H1 (cell line): ENCODE measurements around the gene ZNF670. TPM values are rescaled to one million over a fixed set of nuclear protein-coding genes. Genes with fewer than 3 reads are reported as not detected.
"Not testable (repeated sequence)": the region's sequence is repeated elsewhere in the genome, so short reads cannot be mapped to it uniquely, and the experiment has no call there.

Source experiments
- CTCF ChIA-PET: fragments of 300-600 bp; sonication (Branson Sonifier 250); formaldehyde crosslinking; loops from one replicate; lab custom pipeline; 2021; ENCODE audit not compliant: partially characterized antibody; lab: Charles Lee
- POLR2A ChIA-PET: fragments of 300-600 bp; sonication (Branson Sonifier 250); formaldehyde crosslinking; loops from one replicate; lab custom pipeline; 2021; ENCODE audit warnings: inconsistent platforms; ENCODE audit not compliant: partially characterized antibody; lab: Charles Lee
- DNase-seq, 2 experiments: peaks; one replicate each; pipeline versions ENCODE4 v3.0.0 to v3.0.0-alpha.2; 2010 to 2022; ENCODE audit warnings: low spot score in 2 of 2, low read depth in 1 of 2, mixed read lengths in 1 of 2
- FAIRE-seq: peaks from 2 replicates; lab custom pipeline; 2011; peaks lifted over from hg19 to GRCh38; lab: Jason Lieb, UNC
- H2AFZ ChIP-seq: 2 replicates; pipeline ENCODE4 v1.8.1; 2012; ENCODE audit warnings: low read length, inconsistent platforms
- H2AK5ac ChIP-seq: 2 replicates; pipeline ENCODE4 v1.6.1; 2013; ENCODE audit warnings: low read depth, low read length
- H2BK120ac ChIP-seq: replicated peaks from 2 replicates; pipeline ENCODE3; 2013; ENCODE audit warnings: low read depth, low read length, inconsistent platforms
- H2BK12ac ChIP-seq: 2 replicates; pipeline ENCODE4 v1.6.1; 2013; ENCODE audit warnings: low read depth, low read length
- H2BK15ac ChIP-seq: 2 replicates; pipeline ENCODE4 v1.6.1; 2013; ENCODE audit warnings: low read length
- H2BK20ac ChIP-seq: 2 replicates; pipeline ENCODE4 v1.6.1; 2013; ENCODE audit warnings: low read length
- H2BK5ac ChIP-seq: 2 replicates; pipeline ENCODE4 v1.6.1; 2013; ENCODE audit warnings: low read depth, low read length
- H3K14ac ChIP-seq: 2 replicates; pipeline ENCODE4 v1.6.1; 2013; ENCODE audit warnings: inconsistent platforms; ENCODE audit not compliant: insufficient read length
- H3K18ac ChIP-seq: 2 replicates; pipeline ENCODE4 v1.6.1; 2013; ENCODE audit warnings: low read length; ENCODE audit errors: extremely low read depth
- H3K23ac ChIP-seq: 2 replicates; pipeline ENCODE4 v1.6.1; 2013; ENCODE audit warnings: inconsistent platforms; ENCODE audit not compliant: insufficient read length
- H3K23me2 ChIP-seq: 2 replicates; pipeline ENCODE4 v1.6.1; 2013; ENCODE audit warnings: low read depth, low read length
- H3K27ac ChIP-seq: 2 replicates; pipeline ENCODE4 v1.6.1; 2011; ENCODE audit warnings: low read depth, low read length, inconsistent platforms
- H3K27me3 ChIP-seq, 4 experiments: replicated peaks in 1 of 4; 1 replicate in 1 of 4; 2 replicates in 3 of 4; pipeline versions ENCODE4 v1.6.1 to v1.8.1; 2011 to 2013; ENCODE audit warnings: low read length in 3 of 4, mild to moderate bottlenecking in 3 of 4, inconsistent platforms in 2 of 4, mixed read lengths in 2 of 4, moderate library complexity in 1 of 4; ENCODE audit not compliant: control insufficient read depth in 3 of 4, insufficient read depth in 3 of 4; ENCODE audit errors: extremely low read depth in 1 of 4
- H3K36me3 ChIP-seq, 4 experiments: 2 replicates each; pipeline versions ENCODE4 v1.6.1 to v1.8.1; 2011 to 2013; ENCODE audit warnings: mild to moderate bottlenecking in 4 of 4, low read length in 3 of 4, moderate library complexity in 2 of 4, control low read depth in 1 of 4, inconsistent platforms in 1 of 4; ENCODE audit not compliant: insufficient read depth in 4 of 4, control insufficient read depth in 2 of 4
- H3K4ac ChIP-seq: replicated peaks from 2 replicates; pipeline ENCODE3; 2013; ENCODE audit warnings: low read length, low read depth, mixed read lengths, inconsistent platforms; ENCODE audit not compliant: insufficient read length
- H3K4me1 ChIP-seq, 4 experiments: replicated peaks in 1 of 4; 1 replicate in 1 of 4; 2 replicates in 3 of 4; pipeline versions ENCODE4 v1.6.1 to v1.8.1; 2011 to 2013; ENCODE audit warnings: low read length in 3 of 4, inconsistent platforms in 2 of 4, mixed read lengths in 1 of 4; ENCODE audit not compliant: insufficient read depth in 4 of 4, control insufficient read depth in 3 of 4
- H3K4me2 ChIP-seq, 2 experiments: 2 replicates each; pipeline versions ENCODE4 v1.6.1 to v1.8.1; 2011 to 2013; ENCODE audit warnings: low read depth in 2 of 2, low read length in 2 of 2, control low read depth in 1 of 2, inconsistent platforms in 1 of 2, mild to moderate bottlenecking in 1 of 2; ENCODE audit not compliant: insufficient read depth in 1 of 2
- H3K4me3 ChIP-seq, 4 experiments: fragments of 200-600, 300-600 bp in 1 of 4; sonication (generic), shearing (Covaris generic), sonication (Bioruptor Twin) in 1 of 4; 2 replicates each; pipeline versions ENCODE4 v1.5.1 to v1.8.1; 2011 to 2016; ENCODE audit warnings: low read length in 4 of 4, low read depth in 3 of 4, control low read depth in 2 of 4, inconsistent platforms in 2 of 4, mild to moderate bottlenecking in 2 of 4, mixed read lengths in 1 of 4, moderate library complexity in 1 of 4; ENCODE audit not compliant: insufficient read depth in 2 of 4; ENCODE audit errors: extremely low read depth in 1 of 4
- H3K56ac ChIP-seq: replicated peaks from 2 replicates; pipeline ENCODE3; 2013; ENCODE audit warnings: low read depth, mild to moderate bottlenecking, mixed read lengths, low read length, inconsistent platforms; ENCODE audit not compliant: insufficient read length
- H3K79me1 ChIP-seq: 2 replicates; pipeline ENCODE4 v1.6.1; 2013; ENCODE audit warnings: low read depth, low read length, control low read depth
- H3K79me2 ChIP-seq, 2 experiments: 2 replicates each; pipeline versions ENCODE4 v1.6.1 to v1.8.1; 2012 to 2013; ENCODE audit warnings: low read length in 2 of 2, mild to moderate bottlenecking in 2 of 2, inconsistent platforms in 1 of 2; ENCODE audit not compliant: insufficient read depth in 2 of 2, control insufficient read depth in 1 of 2
- H3K9ac ChIP-seq, 4 experiments: replicated peaks in 1 of 4; 1 replicate in 1 of 4; 2 replicates in 3 of 4; pipeline versions ENCODE4 v1.6.1 to v1.8.1; 2011 to 2013; ENCODE audit warnings: low read depth in 3 of 4, low read length in 3 of 4, control low read depth in 2 of 4, mild to moderate bottlenecking in 2 of 4, moderate library complexity in 2 of 4, inconsistent platforms in 1 of 4; ENCODE audit errors: extremely low read depth in 1 of 4
- H3K9me3 ChIP-seq, 2 experiments: 2 replicates each; pipeline versions ENCODE4 v1.6.1 to v1.8.1; 2012 to 2013; ENCODE audit warnings: mild to moderate bottlenecking in 2 of 2, moderate library complexity in 2 of 2, control low read depth in 1 of 2, inconsistent platforms in 1 of 2, low read depth in 1 of 2, low read length in 1 of 2, mixed read lengths in 1 of 2; ENCODE audit not compliant: insufficient read depth in 2 of 2
- H4K20me1 ChIP-seq, 2 experiments: replicated peaks in 1 of 2; 2 replicates each; pipeline versions ENCODE3 to v1.8.1; 2011 to 2013; ENCODE audit warnings: inconsistent platforms in 2 of 2, low read length in 2 of 2, mild to moderate bottlenecking in 1 of 2; ENCODE audit not compliant: insufficient read depth in 2 of 2, control insufficient read depth in 1 of 2
- H4K5ac ChIP-seq: 2 replicates; pipeline ENCODE4 v1.6.1; 2013; ENCODE audit warnings: low read length, low read depth, mixed read lengths, inconsistent platforms; ENCODE audit not compliant: insufficient read length
- H4K8ac ChIP-seq: 2 replicates; pipeline ENCODE4 v1.8.0; 2013; ENCODE audit warnings: mild to moderate bottlenecking, moderate library complexity, low read length, inconsistent platforms; ENCODE audit not compliant: insufficient read depth; ENCODE audit errors: extremely low read depth
- H4K91ac ChIP-seq: replicated peaks from 2 replicates; pipeline ENCODE3; 2013; ENCODE audit warnings: low read length, mixed read lengths, inconsistent platforms; ENCODE audit not compliant: insufficient read length
- WGBS, 2 experiments: shearing (Covaris generic) in 1 of 2; methylation state at CpG; one replicate each; pipeline versions ENCODE4 v1.1.6 to v1.1.7; 2013 to 2015; ENCODE audit warnings: low lambda C conversion rate in 2 of 2, mixed read lengths in 2 of 2, inconsistent platforms in 1 of 2, low coverage in 1 of 2, missing lambda C conversion rate in 1 of 2; ENCODE audit not compliant: insufficient replicate concordance in 2 of 2, insufficient coverage in 1 of 2, insufficient read length in 1 of 2; ENCODE audit errors: extremely low coverage in 1 of 2, missing lambda C conversion rate in 1 of 2; 5-methylcytosine and 5-hydroxymethylcytosine counted together
- polyA plus RNA-seq, 7 experiments: library from polyadenylated mRNA; depleted of rRNA in 3 of 7; stranded (reverse) in 5 of 7; unstranded in 2 of 7; fragments of >200 nt in 5 of 7; fragments of 200-250 nt in 2 of 7; gene quantifications; 1 replicate in 5 of 7; 2 replicates in 1 of 7; 4 replicates in 1 of 7; pipeline versions ENCODE4 v1.2.1 to v1.2.3, GENCODE V29; 2011 to 2013; ENCODE audit warnings: missing spikeins in 2 of 7, mixed read lengths in 2 of 7
- total RNA-seq: library from RNA; stranded (reverse); fragmentation: NEBNext Ultra II Directional; extraction: Animal tissue kit (Norgen Biotek cat#: 25700); gene quantifications from 2 replicates; pipeline ENCODE4 v1.2.1, GENCODE V29; 2021

ZNF670 gene
- total and polyA plus RNA-seq, 2 of the 8 experiments (the other 6 are each of a cell fraction or from before 2014, with no cell fraction given): 2.8 to 15.4 TPM

DNA sequence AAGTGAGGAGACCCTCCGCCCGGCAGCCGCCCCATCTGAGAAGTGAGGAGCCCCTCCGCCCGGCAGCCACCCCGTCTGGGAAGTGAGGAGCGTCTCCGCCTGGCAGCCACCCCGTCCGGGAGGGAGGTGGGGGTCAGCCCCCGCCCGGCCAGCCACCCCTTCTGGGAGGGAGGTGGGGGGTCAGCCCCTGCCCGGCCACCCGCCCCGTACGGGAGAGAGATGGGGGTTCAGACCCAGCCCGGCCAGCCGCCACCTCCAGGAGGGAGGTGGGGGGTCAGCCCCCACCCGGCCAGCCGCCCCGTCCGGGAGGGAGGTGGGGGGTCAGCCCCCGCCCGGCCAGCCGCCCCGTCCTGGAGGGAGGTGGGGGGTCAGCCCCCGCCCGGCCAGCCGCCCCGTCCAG lies 46.3 kb downstream of the ZNF670 start:
- H3K4ac ChIP-seq, H3K23me2 ChIP-seq, H2BK15ac ChIP-seq, H3K27ac ChIP-seq, H3K27me3 ChIP-seq, H2BK20ac ChIP-seq, H3K56ac ChIP-seq, POLR2A ChIA-PET, H3K79me1 ChIP-seq, H4K91ac ChIP-seq, FAIRE-seq, H3K79me2 ChIP-seq, CTCF ChIA-PET, H3K4me2 ChIP-seq, H2AFZ ChIP-seq, H3K9ac ChIP-seq, H3K23ac ChIP-seq, H4K5ac ChIP-seq, H3K18ac ChIP-seq, H3K4me1 ChIP-seq, DNase-seq, H4K8ac ChIP-seq, H3K14ac ChIP-seq, H2BK12ac ChIP-seq, H4K20me1 ChIP-seq, H2AK5ac ChIP-seq, H2BK120ac ChIP-seq, H2BK5ac ChIP-seq, H3K4me3 ChIP-seq: not testable (repeated sequence)
- Histone ChIP-seq H3K36me3 (peaks cover 2 to 37% (median 18%) of the 10 kb centered on the region in 4 experiments; a peak in 7 of 8 replicates), H3K9me3 (peaks cover 54 to 75% of the 10 kb centered on the region in 2 experiments)
- WGBS, 2 experiments: no CpG with 5 or more reads among the region's 30 CpGs

Other genes with a start within 250 kb of the ZNF670 start
- 44.5 and 48.3 TPM in 2 replicates for gene AHCTF1, start 146.9 kb downstream of the ZNF670 start, total RNA-seq
- gene AHCTF1, start 146.9 kb downstream of the ZNF670 start, polyA plus RNA-seq (2011; rRNA removed): 5.4 and 7.9 TPM in 2 replicates
- 25.6 and 27.0 TPM in 2 replicates for gene ZNF695, start 70.8 kb downstream of the ZNF670 start, total RNA-seq
- gene ZNF695, start 70.8 kb downstream of the ZNF670 start, polyA plus RNA-seq (2011; rRNA removed): 9.2 and 10.2 TPM in 2 replicates
- 19.6 and 20.3 TPM in 2 replicates for gene ZNF669, start 25.5 kb upstream of the ZNF670 start, total RNA-seq
- gene ZNF669, start 25.5 kb upstream of the ZNF670 start, polyA plus RNA-seq (2011; rRNA removed): 3.8 and 4.8 TPM in 2 replicates
- gene ZNF124, start 93.2 kb upstream of the ZNF670 start, total RNA-seq: 35.6 and 39.9 TPM in 2 replicates
- gene ZNF124, start 93.2 kb upstream of the ZNF670 start, polyA plus RNA-seq (2011; rRNA removed): 3.6 and 4.6 TPM in 2 replicates
- not detected in 2 replicates for gene VN1R5, start 177.3 kb upstream of the ZNF670 start, total RNA-seq
- not detected in 2 replicates for gene VN1R5, start 177.3 kb upstream of the ZNF670 start, polyA plus RNA-seq (2011; rRNA removed)